Limb (tissue), 2 donors: ENCODE measurements around the gene EPAS1.

ENCODE experiments used
- DNase-seq, 2 donors: peaks; one replicate each; pipeline ENCODE4 v3.0.0-alpha.2; 2016; ENCODE audit errors: extremely low spot score in 2 of 2

Gene EPAS1

GRCh38 chr2:46435353-46435752 is 138.1 kb downstream of the EPAS1 start:
- DNase-seq: no peak

DNA sequence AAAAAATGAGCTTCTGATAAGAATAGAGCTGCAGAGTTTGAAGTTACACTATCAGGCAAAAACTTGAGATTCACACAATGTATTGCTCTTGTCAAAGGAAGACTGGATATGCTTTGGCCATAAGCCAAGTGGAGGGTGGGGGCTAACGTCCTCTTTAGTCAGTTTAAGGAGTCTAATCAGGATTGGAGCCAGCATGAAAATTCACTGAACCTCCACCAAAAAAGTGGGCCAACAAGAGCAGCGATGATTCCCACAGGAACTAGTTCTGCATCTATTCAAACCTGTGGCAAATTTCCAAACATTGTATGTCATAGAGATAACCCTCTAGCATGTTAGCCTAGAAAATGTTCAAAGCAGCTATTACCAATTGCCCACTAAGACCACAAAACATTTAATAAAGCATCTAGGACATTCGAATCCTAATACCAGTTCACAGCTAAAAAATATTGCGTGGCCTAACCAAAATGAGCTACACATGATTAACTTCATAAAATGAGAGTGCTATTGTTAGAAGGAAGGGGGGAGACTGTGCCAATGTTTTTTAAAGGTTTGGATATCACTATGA is 138.7 kb downstream of the EPAS1 start:
- DNase-seq: no peak
